HG03095 (cell line): ENCODE measurements around the gene CBFA2T2.
"Not testable (repeated sequence)": the region's sequence is repeated elsewhere in the genome, so short reads cannot be mapped to it uniquely, and the experiment has no call there.

Source experiments
- ATAC-seq: cut with Tn5 transposase; IDR thresholded peaks from one replicate; pipeline ENCODE4 v1.9.1; 2021; ENCODE audit warnings: moderate library complexity; ENCODE audit not compliant: unreplicated experiment

Gene CBFA2T2

GRCh38 chr20:33501000-33501399, 11.1 kb downstream of the CBFA2T2 start:
- no peak for ATAC-seq

- no peak for ATAC-seq
Observed at GRCh38 chr20:33503564-33503963, 13.7 kb downstream of the CBFA2T2 start.

GRCh38 chr20:33506576-33506975, 16.7 kb downstream of the CBFA2T2 start:
- no peak for ATAC-seq

GRCh38 chr20:33507461-33507860, 17.6 kb downstream of the CBFA2T2 start:
- ATAC-seq: no peak

GRCh38 chr20:33508015-33508414, 18.1 kb downstream of the CBFA2T2 start:
- not testable (repeated sequence) for ATAC-seq

- not testable (repeated sequence) for ATAC-seq
Observed at GRCh38 chr20:33509057-33509456, 19.2 kb downstream of the CBFA2T2 start.

- not testable (repeated sequence) for ATAC-seq
Observed at GRCh38 chr20:33511876-33512275, 22.0 kb downstream of the CBFA2T2 start.

GRCh38 chr20:33515569-33516216, 25.8 kb downstream of the CBFA2T2 start:
- no peak for ATAC-seq

- ATAC-seq: no peak
Observed at GRCh38 chr20:33516882-33517281, 27.0 kb downstream of the CBFA2T2 start.

GRCh38 chr20:33518071-33518470, 28.2 kb downstream of the CBFA2T2 start:
- ATAC-seq: no peak

- no peak for ATAC-seq
Observed at GRCh38 chr20:33521461-33521860, 31.6 kb downstream of the CBFA2T2 start.

- ATAC-seq: no peak
Observed at GRCh38 chr20:33522256-33522820, 32.4 kb downstream of the CBFA2T2 start.

- no peak for ATAC-seq
Observed at GRCh38 chr20:33524261-33524660, 34.4 kb downstream of the CBFA2T2 start.

- ATAC-seq: no peak
Observed at GRCh38 chr20:33526769-33527168, 36.9 kb downstream of the CBFA2T2 start.

- no peak for ATAC-seq
Observed at GRCh38 chr20:33531047-33531877, 41.4 kb downstream of the CBFA2T2 start.

GRCh38 chr20:33531885-33532284, 42.0 kb downstream of the CBFA2T2 start:
- ATAC-seq: no peak

- ATAC-seq: no peak
Observed at GRCh38 chr20:33532753-33533459, 43.0 kb downstream of the CBFA2T2 start.

- not testable (repeated sequence) for ATAC-seq
Observed at GRCh38 chr20:33535717-33536116, 45.8 kb downstream of the CBFA2T2 start.

- no peak for ATAC-seq
Observed at GRCh38 chr20:33537608-33538007, 47.7 kb downstream of the CBFA2T2 start.

- no peak for ATAC-seq
Observed at GRCh38 chr20:33539129-33539528, 49.2 kb downstream of the CBFA2T2 start.

GRCh38 chr20:33540427-33540826, 50.5 kb downstream of the CBFA2T2 start:
- ATAC-seq: no peak
